Measurements from ENCODE around the gene RTCB.
"Not testable (repeated sequence)": the region's sequence is repeated elsewhere in the genome, so short reads cannot be mapped to it uniquely, and the experiment has no call there.

Gene RTCB

DNA sequence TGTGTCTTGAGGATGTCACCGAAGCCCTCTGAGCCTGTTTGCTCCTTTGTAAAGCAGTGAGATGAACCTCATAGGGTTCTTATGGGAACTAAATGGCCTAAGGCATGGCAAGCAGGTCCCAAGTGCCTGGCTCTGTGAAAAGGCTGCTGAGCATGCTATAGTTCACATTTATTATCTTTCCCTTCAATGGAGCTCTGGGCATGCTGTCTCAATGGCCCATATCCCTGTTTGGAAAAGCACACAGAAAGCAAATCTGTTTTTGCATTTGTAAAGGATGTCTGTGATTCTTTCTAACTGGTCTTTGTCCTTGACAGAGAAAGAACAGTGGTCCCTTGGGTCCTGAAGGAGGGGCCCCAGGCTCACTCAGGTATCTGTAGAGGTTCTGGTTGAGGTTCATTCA lies 26.4 kb downstream of the RTCB start:
- DNase-seq: no peak

DNA sequence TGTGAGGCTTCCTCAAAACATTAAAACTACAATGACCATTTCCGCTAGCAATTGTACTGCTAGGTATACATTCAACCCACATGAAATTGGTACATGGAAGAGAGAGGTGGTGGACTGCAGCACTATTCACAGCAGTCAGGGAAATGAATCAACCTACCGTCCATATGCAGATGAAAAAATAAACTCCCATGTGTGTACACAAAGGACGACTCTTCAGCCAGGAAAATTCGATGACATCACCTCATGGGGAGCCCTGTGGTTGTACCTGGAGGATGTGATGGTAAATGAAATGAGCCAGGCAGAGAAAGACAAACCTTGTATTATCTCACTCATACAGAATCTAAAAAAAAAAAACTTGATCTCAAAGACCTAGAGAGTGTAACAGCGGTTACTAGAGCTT lies 31.1 kb downstream of the RTCB start:
- no peak for DNase-seq

DNA sequence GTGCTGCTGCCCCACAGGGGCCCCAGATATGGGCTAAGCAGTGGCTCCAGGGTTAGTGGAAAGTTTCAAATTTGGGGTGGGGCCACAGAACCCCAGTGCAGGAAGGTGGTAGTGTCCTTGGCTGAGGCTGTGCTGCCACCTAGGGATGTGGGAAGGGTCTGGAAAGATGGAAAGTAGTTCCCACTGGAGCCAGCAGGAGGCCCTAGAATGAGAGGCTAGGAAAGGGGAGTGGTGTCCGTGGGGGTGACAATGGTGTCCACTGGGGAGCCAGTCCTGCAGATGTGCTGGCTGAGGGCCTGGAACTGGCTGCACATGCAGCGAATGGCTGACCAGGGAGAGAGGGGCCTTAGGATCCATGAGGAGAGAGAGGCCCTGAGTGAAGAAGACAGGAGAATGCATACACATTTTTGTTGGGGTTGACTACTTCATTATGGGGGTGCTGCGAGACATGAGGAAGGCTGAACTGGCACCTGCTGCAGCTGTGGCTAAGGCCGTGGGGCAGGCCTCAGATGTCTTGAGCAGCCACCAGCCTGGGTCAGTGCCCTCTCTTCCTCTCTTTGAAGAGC lies 33.3 kb downstream of the RTCB start:
- peak; percentile 55 for DNase-seq

- no peak for DNase-seq
Observed at GRCh38 chr22:32376681-32377080, 35.4 kb downstream of the RTCB start.

DNA sequence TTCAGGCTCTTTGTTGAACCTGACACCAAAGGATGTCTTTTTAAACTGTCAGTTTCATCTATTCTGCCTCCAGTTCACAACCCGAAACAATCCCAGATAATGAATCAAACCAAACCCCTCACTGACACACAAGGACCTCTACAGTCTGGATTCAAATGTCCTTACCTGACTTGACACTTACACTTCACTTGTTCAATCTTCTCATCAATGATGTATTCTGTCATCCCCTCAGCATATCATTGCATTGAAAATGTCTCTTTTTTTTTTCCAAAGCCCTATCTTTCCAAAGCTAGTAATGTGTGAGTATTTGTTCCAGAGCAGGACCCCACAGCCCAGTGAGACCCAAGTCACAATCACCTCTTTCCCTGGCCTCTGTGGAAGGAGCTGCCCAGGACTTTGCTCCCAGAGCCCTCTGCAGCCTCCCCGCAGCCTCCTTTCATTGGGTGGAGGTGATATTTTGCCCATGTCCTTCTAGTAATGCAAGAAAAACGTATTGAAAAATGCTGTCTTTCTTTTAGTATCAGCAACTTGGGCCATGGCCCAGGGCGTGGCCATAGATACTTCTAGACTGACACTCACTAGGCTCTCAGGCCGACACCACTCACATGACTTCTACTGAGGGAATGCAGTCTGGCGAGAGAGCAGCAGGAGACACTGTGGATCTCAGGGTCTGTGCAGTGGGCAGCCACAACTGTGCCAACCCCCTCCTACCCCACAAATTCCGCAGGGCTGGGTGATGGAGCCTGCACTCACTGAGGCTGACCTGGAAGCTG lies 36.2 kb downstream of the RTCB start:
- no peak for DNase-seq

- no peak for DNase-seq
Observed at GRCh38 chr22:32364210-32364609, 47.8 kb downstream of the RTCB start.

DNA sequence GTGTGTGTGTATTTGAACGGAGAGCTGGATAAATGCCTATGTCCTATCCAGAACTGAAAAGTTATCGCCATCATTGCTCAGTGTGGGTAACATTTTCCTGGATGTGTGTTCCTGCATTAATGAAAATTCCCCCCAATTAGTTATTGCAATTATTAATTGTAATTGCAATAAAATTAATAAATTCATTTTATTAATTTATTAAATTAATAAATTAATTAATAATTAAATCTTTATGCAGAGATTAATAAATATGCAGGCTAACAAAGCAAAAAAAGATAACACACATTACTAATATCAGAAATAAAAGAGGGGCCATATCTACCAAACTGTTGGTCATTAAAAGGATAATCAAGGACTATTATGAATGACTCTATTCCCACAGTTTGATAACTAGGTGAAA lies 50.8 kb downstream of the RTCB start:
- no peak for DNase-seq

GRCh38 chr22:32360096-32360495 lies 52.0 kb downstream of the RTCB start:
- not testable (repeated sequence) for DNase-seq

DNA sequence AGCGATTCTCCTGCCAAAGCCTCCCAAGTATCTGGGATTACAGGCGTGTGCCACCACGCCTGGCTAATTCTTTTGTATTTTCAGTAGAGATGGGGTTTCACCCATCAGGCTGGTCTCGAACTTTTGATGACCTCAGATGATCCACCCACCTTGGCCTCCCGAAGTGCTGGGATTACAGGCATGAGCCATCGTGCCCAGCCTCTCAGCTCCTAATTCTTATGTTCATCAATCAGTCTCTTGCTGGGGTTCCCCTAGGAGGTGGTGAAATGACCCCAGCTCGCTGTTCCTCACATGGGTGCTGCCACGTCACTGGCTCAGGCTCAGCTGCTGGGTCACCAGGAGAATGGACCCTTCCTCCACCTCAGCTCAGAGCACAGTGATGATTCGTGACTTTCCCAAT lies 54.5 kb downstream of the RTCB start, which contains the start of gene RFPL3:
RFPL3 (plus strand) TSS at position 301 of the 400 bp plus-strand sequence. CDS start 205 bp downstream, outside the sequence.
- DNase-seq: not testable (repeated sequence)

DNA sequence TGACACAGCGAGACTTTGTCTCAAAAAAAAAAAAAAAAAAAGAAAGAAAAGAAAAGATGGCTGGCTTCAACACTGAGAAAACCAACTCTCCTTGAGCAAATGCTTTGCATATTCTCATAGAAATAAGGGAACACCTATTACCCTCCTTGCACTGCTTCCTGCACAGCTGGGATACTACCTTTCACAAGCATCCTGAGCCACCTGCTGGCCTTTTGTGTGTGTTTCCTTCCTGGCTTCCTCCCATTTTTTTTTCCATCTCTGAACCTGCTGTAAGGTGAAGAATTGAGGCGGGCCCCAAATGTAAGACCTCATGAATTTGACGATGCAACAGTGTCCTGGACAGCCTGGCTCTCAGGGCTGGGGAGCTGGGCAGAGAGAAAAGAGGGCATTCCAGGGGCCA lies 56.3 kb downstream of the RTCB start:
- no peak for DNase-seq

- no peak for DNase-seq
Observed at GRCh38 chr22:32354360-32355351, 57.4 kb downstream of the RTCB start.

GRCh38 chr22:32353840-32354239 lies 58.2 kb downstream of the RTCB start:
- no peak for DNase-seq

GRCh38 chr22:32353292-32353691 lies 58.8 kb downstream of the RTCB start:
- no peak for DNase-seq

GRCh38 chr22:32352681-32353080 lies 59.4 kb downstream of the RTCB start:
- no peak for DNase-seq

DNA sequence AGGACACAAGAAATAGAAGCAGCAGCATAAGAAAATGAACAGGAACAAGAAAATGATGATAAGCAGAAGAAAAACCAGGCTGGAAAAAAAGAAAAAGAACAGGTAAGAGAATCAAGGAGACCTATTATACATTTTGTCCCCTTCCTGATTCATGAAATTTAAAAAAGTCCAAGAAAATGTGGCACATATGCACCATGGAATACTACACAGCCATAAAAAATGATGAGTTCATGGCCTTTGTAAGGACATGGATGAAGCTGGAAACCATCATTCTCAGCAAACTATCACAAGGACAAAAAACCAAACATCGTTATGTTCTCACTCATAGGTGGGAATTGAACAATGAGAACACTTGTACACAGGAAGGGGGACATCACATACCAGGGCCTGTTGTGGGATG lies 60.2 kb downstream of the RTCB start:
- DNase-seq: not testable (repeated sequence)

- no peak for DNase-seq
Observed at GRCh38 chr22:32348031-32348611, 63.9 kb downstream of the RTCB start.

- no peak for DNase-seq
Observed at GRCh38 chr22:32343941-32344340, 68.1 kb downstream of the RTCB start.

DNA sequence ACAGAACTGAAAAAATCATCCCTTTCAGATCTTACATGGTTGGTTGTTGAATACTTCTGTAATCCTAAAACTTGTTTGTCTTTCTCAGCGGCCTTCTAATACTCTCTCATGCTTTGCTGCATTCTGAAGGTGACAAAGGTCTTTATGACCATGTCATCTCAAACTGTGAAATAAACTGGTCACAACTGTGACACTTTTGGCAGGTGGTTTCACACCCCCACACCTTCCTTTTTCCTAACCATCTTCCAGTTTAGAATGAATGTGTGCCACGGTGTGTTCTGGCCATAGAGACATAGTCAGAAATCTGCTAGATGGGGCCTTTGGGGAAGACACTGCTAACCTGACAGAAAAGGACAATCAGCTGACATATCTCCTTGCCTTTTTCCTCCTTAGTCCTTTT lies 69.1 kb downstream of the RTCB start:
- no peak for DNase-seq

GRCh38 chr22:32341122-32341740 lies 70.8 kb downstream of the RTCB start:
- no peak for DNase-seq

DNA sequence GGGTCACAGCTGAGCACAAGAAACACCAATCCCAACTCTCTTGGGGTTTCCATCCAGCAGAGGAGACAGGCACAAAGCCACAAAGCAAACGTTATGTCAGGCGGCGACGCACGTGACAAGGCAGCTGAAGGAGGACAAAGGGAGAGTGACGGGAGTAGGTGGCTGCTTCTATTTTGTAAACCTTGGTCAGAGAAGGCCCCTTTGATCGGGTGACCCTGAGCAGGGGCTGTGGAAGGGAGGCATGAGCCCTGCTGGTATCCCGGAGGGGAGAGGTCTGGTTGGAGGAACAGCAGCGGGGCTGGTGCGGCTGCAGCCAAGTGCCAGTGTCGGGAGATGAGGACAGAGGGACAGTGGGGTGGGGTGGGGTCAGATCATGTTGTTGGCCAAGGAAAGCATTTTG lies 71.6 kb downstream of the RTCB start:
- no peak for DNase-seq

DNA sequence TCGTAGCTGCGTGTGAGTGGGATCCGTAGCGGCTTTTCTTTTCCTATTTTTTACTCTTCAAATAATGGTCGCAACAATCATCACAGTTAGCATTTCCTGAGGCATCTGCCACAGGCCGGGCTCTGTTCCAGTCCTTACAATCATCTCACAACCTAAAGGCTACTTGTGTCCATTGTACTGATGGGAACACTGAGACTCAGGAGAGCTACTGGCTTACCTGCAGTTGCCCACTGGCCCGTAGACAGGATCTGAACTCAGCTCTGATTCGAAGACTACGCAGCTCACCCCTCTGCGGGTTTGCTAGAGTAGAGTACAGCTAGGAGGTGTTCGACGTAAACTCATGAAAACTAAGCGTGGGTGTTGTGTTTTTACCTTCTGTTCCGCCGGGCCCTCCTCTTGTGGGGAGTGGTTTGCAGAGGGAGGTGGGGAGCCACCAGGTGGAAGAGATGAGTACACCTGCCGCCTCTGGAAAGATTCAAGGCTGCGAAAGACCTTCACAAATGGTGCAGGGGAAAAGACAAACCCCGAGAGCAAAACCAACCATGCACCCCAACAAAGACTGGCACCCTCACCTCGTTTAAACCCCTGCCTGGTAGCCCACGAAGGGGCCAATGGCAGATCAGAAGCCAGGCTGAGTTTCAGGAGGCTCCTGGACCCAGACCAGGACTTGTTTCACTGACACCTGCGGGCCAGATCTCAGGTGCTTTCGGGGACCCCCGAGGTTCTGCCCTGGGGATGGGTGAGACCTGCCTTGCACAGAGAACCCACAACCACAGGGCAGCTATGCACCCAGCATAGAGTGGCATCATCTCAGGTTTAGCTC lies 72.6 kb downstream of the RTCB start:
- DNase-seq: no peak

DNA sequence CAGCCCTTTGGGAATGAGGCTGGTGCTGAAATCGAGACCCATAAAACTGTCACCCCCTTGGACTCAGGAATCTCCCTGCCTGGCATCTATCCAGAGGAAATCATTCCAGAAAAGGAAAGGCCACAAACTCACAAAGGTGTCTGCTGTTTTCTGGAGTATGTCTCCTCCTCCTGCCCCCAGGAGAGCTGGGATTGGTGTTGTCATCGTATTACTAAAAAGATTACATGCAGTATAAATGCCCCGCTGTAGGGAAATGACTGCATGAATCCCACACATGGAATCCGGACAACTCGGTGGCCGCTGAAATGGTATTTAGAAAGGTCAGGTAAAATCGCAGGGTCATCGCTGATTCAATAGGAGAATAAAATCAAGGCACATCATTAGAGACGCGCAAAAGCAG lies 73.3 kb downstream of the RTCB start:
- no peak for DNase-seq
